ENCODE measurements around the gene ADAM15.

The ADAM15 gene

DNA sequence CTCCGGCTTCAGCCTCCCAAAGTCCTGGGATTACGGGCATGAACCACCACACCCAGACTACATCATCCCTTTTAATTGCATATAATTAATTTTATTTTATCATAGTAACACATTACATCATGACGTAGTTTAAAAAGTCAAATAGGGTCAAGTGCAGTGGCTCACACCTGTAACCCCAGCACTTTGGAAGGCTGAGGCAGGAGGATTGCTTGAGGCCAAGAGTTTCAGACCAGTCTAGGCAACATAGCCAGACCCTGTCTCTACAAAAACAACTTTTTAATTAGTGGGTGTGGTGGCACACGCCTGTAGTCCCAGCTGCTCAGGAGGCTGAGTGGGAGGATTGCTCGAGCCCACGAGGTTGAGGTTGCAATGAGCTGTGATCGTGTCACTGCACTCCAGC, 48.2 kb downstream of the ADAM15 start:
- DNase-seq (ENCODE audit: low read depth) = no peak
- no peak overlapping the region for H3K4me3 ChIP-seq (ENCODE audit: low read depth, low read length)
- no peak for TF ChIP-seq MYC (IDR thresholded peaks at IDR 0.05; ENCODE audit: low read depth, low read length)
- TF ChIP-seq, protein P1, sequence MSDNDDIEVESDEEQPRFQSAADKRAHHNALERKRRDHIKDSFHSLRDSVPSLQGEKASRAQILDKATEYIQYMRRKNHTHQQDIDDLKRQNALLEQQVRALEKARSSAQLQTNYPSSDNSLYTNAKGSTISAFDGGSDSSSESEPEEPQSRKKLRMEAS (IDR thresholded peaks at IDR 0.05; ENCODE audit: low read depth, low read length) = no peak
- TF ChIP-seq, protein P2, sequence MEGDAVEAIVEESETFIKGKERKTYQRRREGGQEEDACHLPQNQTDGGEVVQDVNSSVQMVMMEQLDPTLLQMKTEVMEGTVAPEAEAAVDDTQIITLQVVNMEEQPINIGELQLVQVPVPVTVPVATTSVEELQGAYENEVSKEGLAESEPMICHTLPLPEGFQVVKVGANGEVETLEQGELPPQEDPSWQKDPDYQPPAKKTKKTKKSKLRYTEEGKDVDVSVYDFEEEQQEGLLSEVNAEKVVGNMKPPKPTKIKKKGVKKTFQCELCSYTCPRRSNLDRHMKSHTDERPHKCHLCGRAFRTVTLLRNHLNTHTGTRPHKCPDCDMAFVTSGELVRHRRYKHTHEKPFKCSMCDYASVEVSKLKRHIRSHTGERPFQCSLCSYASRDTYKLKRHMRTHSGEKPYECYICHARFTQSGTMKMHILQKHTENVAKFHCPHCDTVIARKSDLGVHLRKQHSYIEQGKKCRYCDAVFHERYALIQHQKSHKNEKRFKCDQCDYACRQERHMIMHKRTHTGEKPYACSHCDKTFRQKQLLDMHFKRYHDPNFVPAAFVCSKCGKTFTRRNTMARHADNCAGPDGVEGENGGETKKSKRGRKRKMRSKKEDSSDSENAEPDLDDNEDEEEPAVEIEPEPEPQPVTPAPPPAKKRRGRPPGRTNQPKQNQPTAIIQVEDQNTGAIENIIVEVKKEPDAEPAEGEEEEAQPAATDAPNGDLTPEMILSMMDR (IDR thresholded peaks at IDR 0.05; ENCODE audit: low read depth, low read length) = no peak
- TF ChIP-seq POLR2A (IDR thresholded peaks at IDR 0.05; ENCODE audit: extremely low read depth, insufficient read length) = no peak

DNA sequence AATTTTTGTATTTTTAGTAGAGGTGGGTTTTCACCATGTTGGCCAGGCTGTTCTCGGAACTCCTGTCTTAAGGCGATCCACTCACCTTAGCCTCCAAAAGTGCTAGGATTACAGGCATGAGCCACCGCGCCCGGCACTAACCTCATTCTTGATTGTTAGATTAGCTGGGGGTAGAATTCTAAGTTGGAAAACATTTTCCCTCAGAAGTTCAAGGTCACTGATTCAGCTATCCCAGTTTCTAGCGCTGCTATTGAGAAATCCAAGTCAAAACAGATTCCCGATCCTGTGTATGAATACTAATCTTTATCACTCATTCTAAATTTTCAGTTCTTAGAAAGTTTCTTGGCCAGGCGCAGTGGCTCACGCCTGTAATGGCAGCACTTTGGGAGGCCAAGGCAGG, 52.2 kb downstream of the ADAM15 start:
- TF ChIP-seq, protein P1 (IDR thresholded peaks at IDR 0.05; ENCODE audit: low read depth, low read length) = no peak
- TF ChIP-seq POLR2A (IDR thresholded peaks at IDR 0.05; ENCODE audit: extremely low read depth, insufficient read length) (no peak), MYC (IDR thresholded peaks at IDR 0.05; ENCODE audit: low read depth, low read length) (no peak)
- TF ChIP-seq, protein P2 (IDR thresholded peaks at IDR 0.05; ENCODE audit: low read depth, low read length) = no peak
- no peak for DNase-seq (ENCODE audit: low read depth)
- H3K4me3 ChIP-seq (ENCODE audit: low read depth, low read length) = no peak overlapping the region

DNA sequence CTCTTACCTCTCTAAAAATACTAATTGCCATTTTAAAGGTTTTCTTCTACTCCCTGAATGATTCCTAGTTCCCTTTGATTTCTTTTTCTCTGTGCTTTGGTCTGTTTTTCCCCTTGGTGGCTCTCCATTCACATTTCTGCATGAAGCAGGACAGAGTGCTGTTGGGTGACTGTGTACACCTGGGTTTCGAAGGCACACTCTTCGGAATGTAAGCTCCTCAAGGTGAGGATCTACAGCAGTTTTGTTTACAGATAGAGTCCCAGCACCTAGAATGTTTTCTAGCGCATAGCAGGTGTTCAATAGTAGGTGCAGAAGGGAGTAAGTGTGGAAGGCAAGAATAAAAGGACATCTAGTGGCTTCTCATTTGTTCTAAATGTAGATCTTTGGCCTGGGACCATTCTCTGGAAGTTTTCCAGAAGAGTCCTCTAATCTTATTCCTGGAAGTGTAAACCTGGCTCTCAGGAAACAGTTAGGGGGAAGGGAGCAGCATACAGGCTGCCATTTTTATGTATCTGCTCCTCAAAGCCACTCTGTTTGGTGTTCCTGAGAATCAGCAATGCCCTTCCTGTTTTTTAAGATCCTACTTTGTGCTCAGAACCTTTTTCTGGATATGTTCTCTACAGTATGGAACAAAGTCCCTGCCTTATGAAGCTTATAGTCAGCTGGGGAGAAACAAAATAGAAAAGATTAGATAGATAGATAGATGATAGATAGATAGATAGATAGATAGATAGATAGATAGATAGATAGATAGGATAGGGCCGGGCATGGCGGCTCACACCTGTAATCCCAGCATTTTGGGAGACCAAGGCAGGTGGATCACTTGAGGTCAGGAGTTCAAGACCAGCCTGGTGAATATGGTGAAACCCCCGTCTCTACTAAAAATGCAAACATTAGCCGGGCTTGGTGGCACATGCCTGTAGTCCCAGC, 53.8 kb downstream of the ADAM15 start:
- no peak for DNase-seq (ENCODE audit: low read depth)
- no peak overlapping the region for H3K4me3 ChIP-seq (ENCODE audit: low read depth, low read length)
- TF ChIP-seq MYC (IDR thresholded peaks at IDR 0.05; ENCODE audit: low read depth, low read length) (no peak), POLR2A (IDR thresholded peaks at IDR 0.05; ENCODE audit: extremely low read depth, insufficient read length) (no peak)
- TF ChIP-seq, protein P2 (IDR thresholded peaks at IDR 0.05; ENCODE audit: low read depth, low read length) = no peak
- TF ChIP-seq, protein P1 (IDR thresholded peaks at IDR 0.05; ENCODE audit: low read depth, low read length) = no peak

DNA sequence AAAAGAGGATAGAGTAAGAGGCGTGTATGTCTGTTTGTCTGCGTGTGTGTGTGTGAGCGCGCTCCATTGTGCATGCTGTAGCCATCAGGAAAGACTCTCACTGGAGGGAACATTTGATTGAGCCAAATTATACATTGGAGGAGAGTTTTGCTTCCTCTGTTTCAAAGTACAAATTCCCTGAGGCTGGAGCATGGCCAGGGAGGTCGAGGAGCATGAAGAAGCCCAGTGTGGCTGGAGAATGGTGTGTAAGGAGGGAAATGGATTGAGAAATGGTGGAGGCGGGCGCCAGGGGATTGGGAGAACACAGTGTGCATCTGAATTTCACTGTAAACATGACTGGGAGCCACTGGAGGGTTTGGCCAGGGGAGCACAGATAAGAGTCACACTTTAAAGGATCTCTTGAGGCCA, 54.5 kb downstream of the ADAM15 start:
- DNase-seq (ENCODE audit: low read depth) = no peak

DNA sequence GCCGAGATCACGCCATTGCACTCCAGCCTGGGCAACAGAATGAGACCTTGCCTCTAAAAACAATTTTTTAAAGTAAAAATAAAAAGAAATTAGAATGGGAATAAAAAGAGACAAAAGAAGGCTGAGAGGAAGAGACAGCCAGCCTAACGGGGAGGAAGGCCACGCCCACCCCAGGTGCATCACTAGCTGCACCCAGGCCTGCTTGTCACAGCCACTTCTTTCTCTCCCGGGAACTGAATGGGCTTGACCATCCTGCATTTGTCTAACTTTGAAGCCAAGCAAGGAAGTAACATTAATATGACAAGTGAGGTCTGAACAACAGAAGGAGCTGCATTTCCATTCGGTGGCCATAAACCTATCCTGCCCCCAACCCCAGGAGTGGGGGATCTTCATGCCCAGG, 55.7 kb downstream of the ADAM15 start:
- TF ChIP-seq, protein P1 (IDR thresholded peaks at IDR 0.05; ENCODE audit: low read depth, low read length) = no peak
- no peak for TF ChIP-seq POLR2A (IDR thresholded peaks at IDR 0.05; ENCODE audit: extremely low read depth, insufficient read length)
- TF ChIP-seq MYC (IDR thresholded peaks at IDR 0.05; ENCODE audit: low read depth, low read length) = no peak
- TF ChIP-seq, protein P2 (IDR thresholded peaks at IDR 0.05; ENCODE audit: low read depth, low read length) = no peak

More for the DNA sequence above, 54.5 kb downstream of the ADAM15 start:
- TF ChIP-seq, protein P1 (IDR thresholded peaks at IDR 0.05; ENCODE audit: low read depth, low read length) = no peak
- no peak for TF ChIP-seq POLR2A (IDR thresholded peaks at IDR 0.05; ENCODE audit: extremely low read depth, insufficient read length)
- no peak for TF ChIP-seq MYC (IDR thresholded peaks at IDR 0.05; ENCODE audit: low read depth, low read length)
- TF ChIP-seq, protein P2 (IDR thresholded peaks at IDR 0.05; ENCODE audit: low read depth, low read length) = no peak
- no peak overlapping the region for H3K4me3 ChIP-seq (ENCODE audit: low read depth, low read length)

More for the DNA sequence above, 55.7 kb downstream of the ADAM15 start:
- no peak overlapping the region for H3K4me3 ChIP-seq (ENCODE audit: low read depth, low read length)
- no peak for DNase-seq (ENCODE audit: low read depth)
